Measurements from ENCODE around the gene PRKD2.
"Not testable (repeated sequence)": the region's sequence is repeated elsewhere in the genome, so short reads cannot be mapped to it uniquely, and the experiment has no call there.

Gene PRKD2

DNA sequence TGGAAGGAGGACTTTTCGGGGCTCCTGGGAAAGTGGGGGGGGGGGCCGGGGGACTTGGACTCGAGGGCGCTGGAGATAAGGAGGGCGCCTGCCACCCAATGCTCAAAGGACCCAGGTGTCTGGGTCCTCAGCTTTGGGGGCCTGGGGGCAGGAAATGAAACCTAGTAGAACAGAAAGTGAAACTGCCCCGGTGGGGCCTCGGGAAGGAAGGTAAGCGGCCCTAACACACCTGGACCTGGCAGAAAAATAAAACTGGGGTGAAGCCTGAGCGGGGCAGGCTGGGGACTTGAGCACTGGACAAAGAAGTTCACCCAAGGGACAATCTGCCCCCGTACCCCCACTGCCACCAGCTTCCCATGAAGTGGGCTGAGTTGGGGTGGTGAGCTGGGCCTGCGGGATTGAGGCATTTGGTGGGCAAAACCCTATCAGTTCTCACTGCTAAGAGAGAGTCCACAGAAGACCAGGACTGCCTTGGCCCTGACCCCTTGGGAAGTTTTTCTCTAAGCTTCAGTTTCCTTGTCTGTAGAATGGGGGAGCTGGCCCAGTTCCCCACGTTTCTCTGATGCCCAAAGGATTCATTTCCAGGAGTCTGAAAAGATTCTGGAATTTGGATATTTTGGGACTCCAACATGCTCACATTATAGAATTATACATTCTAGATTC is 2.3 kb downstream of the PRKD2 start:
- Mint-ChIP-seq H3K36me3 (ENCODE audit: low read depth) (peaks cover 34% of the 10 kb centered on the region), H3K27me3 (ENCODE audit: low read depth) (no peaks in the 10 kb centered on the region), H3K4me3 (peak overlapping the region; percentile 96), H3K27ac (peak overlapping the region; percentile 90), H3K9me3 (no peaks in the 10 kb centered on the region), H3K4me1 (ENCODE audit: low read depth) (peaks cover 36% of the 10 kb centered on the region)

- Mint-ChIP-seq H3K36me3 (ENCODE audit: low read depth) (peaks cover 32% of the 10 kb centered on the region), H3K27me3 (ENCODE audit: low read depth) (no peaks in the 10 kb centered on the region), H3K27ac (peak overlapping the region; percentile 90), H3K4me1 (ENCODE audit: low read depth) (peaks cover 30% of the 10 kb centered on the region), H3K4me3 (peak overlapping the region; percentile 96), H3K9me3 (no peaks in the 10 kb centered on the region)
Measured at GRCh38 chr19:46713781-46714443, 3.0 kb downstream of the PRKD2 start.

GRCh38 chr19:46712768-46713338 is 4.1 kb downstream of the PRKD2 start:
- H3K27me3 Mint-ChIP-seq (ENCODE audit: low read depth); H3K27ac Mint-ChIP-seq; H3K4me3 Mint-ChIP-seq; H3K9me3 Mint-ChIP-seq: not testable (repeated sequence)
- peaks cover 20% of the 10 kb centered on the region for H3K4me1 Mint-ChIP-seq (ENCODE audit: low read depth)
- peaks cover 27% of the 10 kb centered on the region for H3K36me3 Mint-ChIP-seq (ENCODE audit: low read depth)

DNA sequence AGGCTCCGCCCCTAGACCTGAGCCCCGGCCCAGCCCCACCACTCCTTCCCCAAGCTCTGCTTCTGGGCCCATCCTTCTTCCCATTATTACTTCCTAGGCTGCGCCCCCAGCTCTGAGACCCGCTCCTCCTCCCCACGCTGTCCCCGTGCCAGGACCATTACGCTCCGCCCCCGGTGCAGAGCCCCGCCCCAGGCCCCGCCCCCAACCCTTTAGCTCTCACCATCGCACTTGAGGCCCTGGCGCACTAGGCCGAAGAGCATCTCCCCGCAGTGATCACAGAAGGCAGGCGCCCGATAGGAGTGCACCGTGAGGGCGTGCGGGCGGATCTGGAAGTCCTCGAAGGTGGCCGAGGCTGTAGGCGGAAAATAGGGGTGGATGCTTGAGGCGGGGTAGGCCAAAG is 6.2 kb downstream of the PRKD2 start:
- H3K27ac Mint-ChIP-seq = no peak overlapping the region
- H3K27me3 Mint-ChIP-seq (ENCODE audit: low read depth) = no peaks in the 10 kb centered on the region
- peaks cover 32% of the 10 kb centered on the region for H3K36me3 Mint-ChIP-seq (ENCODE audit: low read depth)
- H3K4me1 Mint-ChIP-seq (ENCODE audit: low read depth) = peaks cover 17% of the 10 kb centered on the region
- H3K4me3 Mint-ChIP-seq = no peak overlapping the region
- H3K9me3 Mint-ChIP-seq = no peaks in the 10 kb centered on the region

- Mint-ChIP-seq H3K27me3 (ENCODE audit: low read depth) (no peaks in the 10 kb centered on the region), H3K36me3 (ENCODE audit: low read depth) (peaks cover 34% of the 10 kb centered on the region), H3K4me1 (ENCODE audit: low read depth) (peaks cover 16% of the 10 kb centered on the region), H3K9me3 (no peaks in the 10 kb centered on the region), H3K27ac (no peak overlapping the region), H3K4me3 (no peak overlapping the region)
Measured at GRCh38 chr19:46704379-46705076, 12.4 kb downstream of the PRKD2 start.

DNA sequence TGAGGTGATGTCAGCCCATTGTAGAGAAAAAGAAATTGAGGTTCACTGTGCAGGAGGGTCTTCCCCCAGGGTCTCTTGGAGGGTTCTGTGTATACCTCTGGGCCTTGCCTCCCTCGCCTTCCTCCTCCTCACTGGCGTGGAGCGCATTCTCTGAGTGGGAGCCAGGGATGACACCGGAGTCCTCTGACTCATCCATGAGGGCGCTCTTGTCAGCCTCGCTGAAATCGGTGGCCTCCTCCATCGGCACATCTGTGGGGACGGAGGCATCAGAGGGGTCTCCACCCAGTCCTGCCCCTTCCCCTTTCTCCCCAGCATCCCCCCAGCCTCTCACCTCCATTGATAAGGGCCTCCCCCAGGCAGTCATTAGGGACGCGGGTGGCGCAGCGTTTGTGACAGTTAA is 16.2 kb downstream of the PRKD2 start:
- H3K4me1 Mint-ChIP-seq (ENCODE audit: low read depth) = peaks cover 19% of the 10 kb centered on the region
- no peaks in the 10 kb centered on the region for H3K9me3 Mint-ChIP-seq
- H3K4me3 Mint-ChIP-seq = no peak overlapping the region
- peaks cover 42% of the 10 kb centered on the region for H3K36me3 Mint-ChIP-seq (ENCODE audit: low read depth)
- no peak overlapping the region for H3K27ac Mint-ChIP-seq
- no peaks in the 10 kb centered on the region for H3K27me3 Mint-ChIP-seq (ENCODE audit: low read depth)

GRCh38 chr19:46698395-46699321 is 18.3 kb downstream of the PRKD2 start:
- no peaks in the 10 kb centered on the region for H3K27me3 Mint-ChIP-seq (ENCODE audit: low read depth)
- H3K36me3 Mint-ChIP-seq (ENCODE audit: low read depth) = peaks cover 40% of the 10 kb centered on the region

DNA sequence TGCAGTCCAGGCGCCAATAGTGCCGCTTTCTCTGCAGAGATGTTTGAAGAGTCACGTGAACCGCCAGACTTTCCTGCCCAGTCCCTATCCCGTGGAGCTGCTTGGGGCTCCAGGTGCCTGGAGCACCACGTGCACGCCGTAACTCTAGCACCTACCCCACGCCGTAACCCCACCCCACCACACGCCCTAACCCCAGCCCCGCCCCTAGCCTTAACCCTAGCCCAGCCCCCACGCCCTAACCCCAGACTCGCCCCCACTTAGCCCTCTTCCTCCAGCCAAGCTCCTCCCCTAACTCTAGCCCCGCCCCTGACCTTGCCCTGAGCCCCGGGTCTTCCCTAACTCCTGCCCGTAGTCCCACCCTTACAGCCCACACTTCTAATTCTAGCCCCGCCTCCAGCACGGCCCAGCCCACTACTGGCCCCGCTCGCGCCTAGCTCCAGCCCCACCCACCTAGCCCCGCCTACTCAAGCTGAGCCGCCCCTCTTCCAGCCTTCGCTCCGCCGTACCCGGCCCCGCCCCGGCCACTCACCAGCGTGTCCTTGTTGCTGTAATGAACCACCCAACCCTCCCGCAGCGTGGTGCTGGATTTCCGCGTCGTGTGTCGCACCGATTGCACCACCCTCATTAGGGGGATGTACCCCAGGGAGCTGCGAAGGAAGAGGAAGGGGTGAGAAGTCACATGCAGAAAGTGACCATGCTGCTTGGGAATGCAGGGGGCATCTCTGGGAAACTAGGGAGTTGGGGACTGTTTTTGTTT is 19.5 kb downstream of the PRKD2 start:
- peaks cover 52% of the 10 kb centered on the region for H3K36me3 Mint-ChIP-seq (ENCODE audit: low read depth)

More at GRCh38 chr19:46698395-46699321, 18.3 kb downstream of the PRKD2 start:
- Mint-ChIP-seq H3K27ac (no peak overlapping the region), H3K4me1 (ENCODE audit: low read depth) (peaks cover 3% of the 10 kb centered on the region), H3K4me3 (no peak overlapping the region), H3K9me3 (no peaks in the 10 kb centered on the region)

GRCh38 chr19:46696866-46697203 is 20.1 kb downstream of the PRKD2 start:
- H3K27me3 Mint-ChIP-seq (ENCODE audit: low read depth) = no peaks in the 10 kb centered on the region
- no peak overlapping the region for H3K27ac Mint-ChIP-seq
- H3K4me1 Mint-ChIP-seq (ENCODE audit: low read depth) = peaks cover 3% of the 10 kb centered on the region
- H3K4me3 Mint-ChIP-seq = no peak overlapping the region
- peaks cover 58% of the 10 kb centered on the region for H3K36me3 Mint-ChIP-seq (ENCODE audit: low read depth)
- no peaks in the 10 kb centered on the region for H3K9me3 Mint-ChIP-seq

More for the DNA sequence above, 19.5 kb downstream of the PRKD2 start:
- H3K4me3 Mint-ChIP-seq = no peak overlapping the region
- peaks cover 3% of the 10 kb centered on the region for H3K4me1 Mint-ChIP-seq (ENCODE audit: low read depth)
- H3K27ac Mint-ChIP-seq = no peak overlapping the region
- no peaks in the 10 kb centered on the region for H3K27me3 Mint-ChIP-seq (ENCODE audit: low read depth)
- H3K9me3 Mint-ChIP-seq = no peaks in the 10 kb centered on the region

DNA sequence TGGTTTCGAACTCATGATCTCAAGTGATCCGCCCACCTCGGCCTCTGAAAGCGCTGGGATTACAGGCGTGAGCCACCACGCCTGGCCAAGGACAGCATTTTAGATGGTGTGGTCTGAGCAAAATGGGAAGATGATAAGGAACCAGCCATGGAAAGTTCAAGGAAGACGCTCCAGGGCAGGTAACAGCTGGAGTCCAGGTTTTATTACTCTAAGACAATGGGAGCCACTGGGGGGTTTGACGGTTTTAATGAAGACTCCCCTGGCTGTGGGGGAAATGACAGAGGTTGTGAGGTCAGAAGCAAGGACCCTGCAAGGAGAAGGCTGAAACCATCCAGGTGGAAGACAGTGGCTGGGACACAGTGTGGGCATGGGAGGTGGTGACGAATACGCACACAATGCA is 20.9 kb downstream of the PRKD2 start:
- Mint-ChIP-seq H3K27me3 (ENCODE audit: low read depth) (no peaks in the 10 kb centered on the region), H3K36me3 (ENCODE audit: low read depth) (peaks cover 59% of the 10 kb centered on the region), H3K27ac (no peak overlapping the region), H3K4me3 (no peak overlapping the region), H3K9me3 (no peaks in the 10 kb centered on the region), H3K4me1 (ENCODE audit: low read depth) (peaks cover 3% of the 10 kb centered on the region)

GRCh38 chr19:46693760-46694159 is 23.2 kb downstream of the PRKD2 start:
- Mint-ChIP-seq H3K27ac (no peak overlapping the region), H3K4me3 (no peak overlapping the region), H3K36me3 (ENCODE audit: low read depth) (peaks cover 66% of the 10 kb centered on the region), H3K9me3 (no peaks in the 10 kb centered on the region), H3K4me1 (ENCODE audit: low read depth) (no peaks in the 10 kb centered on the region), H3K27me3 (ENCODE audit: low read depth) (no peaks in the 10 kb centered on the region)

GRCh38 chr19:46692918-46693722 is 23.8 kb downstream of the PRKD2 start:
- Mint-ChIP-seq H3K9me3 (no peaks in the 10 kb centered on the region), H3K27me3 (ENCODE audit: low read depth) (no peaks in the 10 kb centered on the region), H3K4me1 (ENCODE audit: low read depth) (no peaks in the 10 kb centered on the region), H3K27ac (no peak overlapping the region), H3K4me3 (no peak overlapping the region), H3K36me3 (ENCODE audit: low read depth) (peaks cover 65% of the 10 kb centered on the region)

GRCh38 chr19:46691948-46692347 is 25.0 kb downstream of the PRKD2 start:
- Mint-ChIP-seq H3K36me3 (ENCODE audit: low read depth) (peaks cover 61% of the 10 kb centered on the region), H3K4me1 (ENCODE audit: low read depth) (no peaks in the 10 kb centered on the region), H3K27me3 (ENCODE audit: low read depth) (no peaks in the 10 kb centered on the region), H3K9me3 (no peaks in the 10 kb centered on the region), H3K4me3 (no peak overlapping the region), H3K27ac (peak overlapping the region; percentile 8)

Data from T-helper 1 cell treated with Interleukin-12 subunit alpha and Interleukin-12 subunit beta and Interleukin-4 antibody, amounts not matched to agents 30 μg/mL and 1 μg/mL, for 36 hours (primary cell).